GM23338 (cell line): ENCODE data around the gene NLGN4X. TPM values are rescaled to one million over a fixed set of nuclear protein-coding genes. Genes with fewer than 3 reads are reported as not detected.
A peak's percentile ranks its signal among the peaks of the same experiment; 100 is the strongest.

Source experiments
- ATAC-seq: fragments of 200-7000 bp; cut with Tn5 transposase; 3 replicates; pipeline ENCODE4 v1.9.1; 2020
- DNase-seq: peaks from one replicate; pipeline ENCODE4 v3.0.0-alpha.2; 2015; ENCODE audit warnings: low spot score
- H2AFZ ChIP-seq: fragments of 200-600 bp; sonication (generic); 2 replicates; pipeline ENCODE4 v1.8.0; 2016; ENCODE audit warnings: antibody characterized with exemption, mild to moderate bottlenecking, moderate library complexity
- H3F3A ChIP-seq: fragments of 200-600 bp; sonication (generic); replicated peaks from 2 replicates; pipeline ENCODE4 v1.8.0; 2017; ENCODE audit warnings: antibody characterized with exemption, mixed run types, low read depth
- H3K27ac ChIP-seq: fragments of 200-600 bp; sonication (generic); 2 replicates; pipeline ENCODE4 v1.6.1; 2016; ENCODE audit warnings: low read depth
- H3K27me3 ChIP-seq: fragments of 200-600 bp; sonication (generic); 2 replicates; pipeline ENCODE4 v1.8.0; 2016; ENCODE audit warnings: mild to moderate bottlenecking, mixed run types, moderate library complexity; ENCODE audit not compliant: insufficient read depth
- H3K36me3 ChIP-seq: fragments of 200-600 bp; sonication (generic); 2 replicates; pipeline ENCODE4 v1.8.0; 2016; ENCODE audit warnings: mild to moderate bottlenecking; ENCODE audit not compliant: insufficient read depth
- H3K4me1 ChIP-seq: fragments of 200-600 bp; sonication (generic); 2 replicates; pipeline ENCODE4 v1.8.0; 2016; ENCODE audit warnings: mild to moderate bottlenecking, moderate library complexity; ENCODE audit not compliant: insufficient read depth
- H3K4me2 ChIP-seq: fragments of 200-600 bp; sonication (generic); 2 replicates; pipeline ENCODE4 v1.7.1; 2017; ENCODE audit warnings: mixed run types
- H3K4me3 ChIP-seq: fragments of 200-600 bp; sonication (generic); 2 replicates; pipeline ENCODE4 v1.6.1; 2016; ENCODE audit warnings: mixed run types
- H3K79me2 ChIP-seq: fragments of 200-600 bp; sonication (generic); replicated peaks from 2 replicates; pipeline ENCODE4 v1.8.0; 2017; ENCODE audit warnings: mild to moderate bottlenecking; ENCODE audit not compliant: insufficient read depth
- H3K9me2 ChIP-seq: fragments of 200-600 bp; sonication (generic); 2 replicates; pipeline ENCODE4 v1.8.0; 2017; ENCODE audit not compliant: insufficient read depth
- H4K20me1 ChIP-seq: fragments of 200-600 bp; sonication (generic); replicated peaks from 2 replicates; pipeline ENCODE4 v1.8.0; 2017; ENCODE audit warnings: mild to moderate bottlenecking; ENCODE audit not compliant: insufficient read depth
- H3K27ac Mint-ChIP-seq: 2 replicates; pipeline ENCODE4 v1.8.0; 2020; ENCODE audit warnings: inconsistent platforms, mild to moderate bottlenecking, moderate library complexity, mixed read lengths
- H3K27me3 Mint-ChIP-seq: 3 replicates; pipeline ENCODE4 v1.8.0; 2022; ENCODE audit warnings: low read depth, mild to moderate bottlenecking, moderate library complexity, mixed read lengths, inconsistent platforms; ENCODE audit not compliant: insufficient read depth, poor library complexity
- H3K36me3 Mint-ChIP-seq: 3 replicates; pipeline ENCODE4 v1.8.0; 2021; ENCODE audit warnings: low read depth, mild to moderate bottlenecking, inconsistent platforms, moderate library complexity, mixed read lengths
- H3K4me1 Mint-ChIP-seq: 3 replicates; pipeline ENCODE4 v1.8.0; 2020; ENCODE audit warnings: mild to moderate bottlenecking, inconsistent platforms, mixed read lengths
- H3K4me3 Mint-ChIP-seq: 3 replicates; pipeline ENCODE4 v1.8.0; 2021; ENCODE audit warnings: moderate library complexity, mild to moderate bottlenecking, inconsistent platforms, mixed read lengths
- H3K9me3 Mint-ChIP-seq: 3 replicates; pipeline ENCODE4 v1.8.0; 2020; ENCODE audit warnings: moderate library complexity, mild to moderate bottlenecking, inconsistent platforms, mixed read lengths
- CTCF ChIP-seq, 2 experiments: fragments of 200-600 bp in 1 of 2; sonication (generic) in 1 of 2; conservative IDR thresholded peaks; 2 replicates each; pipeline versions ENCODE4 v1.5.1 to v1.6.1; 2016 to 2017; ENCODE audit warnings: antibody characterized with exemption in 2 of 2, low read depth in 2 of 2, mild to moderate bottlenecking in 2 of 2, moderate library complexity in 1 of 2
- ETS1 ChIP-seq: IDR thresholded peaks from 2 replicates; pipeline ENCODE4 v1.6.1; 2016; ENCODE audit warnings: antibody characterized with exemption
- REST ChIP-seq: IDR thresholded peaks from one replicate; pipeline ENCODE4 v1.6.1; 2018; ENCODE audit warnings: antibody characterized with exemption; ENCODE audit not compliant: unreplicated experiment
- ZNF114 ChIP-seq: fragments of 250-450 bp; sonication (Bioruptor Pico); IDR thresholded peaks from 2 replicates; pipeline ENCODE4 v1.5.0; 2020; ENCODE audit warnings: mild to moderate bottlenecking, moderate library complexity
- polyA plus RNA-seq: library from polyadenylated mRNA; unstranded; fragments of >200 nt; fragmentation: Nextera tagmentation; extraction: Ambion mirVana; gene quantifications from 2 replicates; pipeline ENCODE4 v1.2.1, GENCODE V29; 2016
- total RNA-seq: library from RNA; depleted of rRNA; stranded (reverse); fragments of >200 nt; shearing (Covaris generic); gene quantifications from 2 replicates; pipeline ENCODE4 v1.2.3, GENCODE V29; 2014

NLGN4X gene
- total and polyA plus RNA-seq, 2 experiments from 2014 or later: 36.0 to 86.5 TPM

GRCh38 chrX:6129195-6129594, 99.5 kb downstream of the NLGN4X start:
- Mint-ChIP-seq H3K36me3 (peaks cover 2% of the 10 kb centered on the region), H3K27me3 (no peaks in the 10 kb centered on the region), H3K9me3 (no peaks in the 10 kb centered on the region), H3K4me1 (peaks cover 5% of the 10 kb centered on the region; the same call in 1 of the 3 replicates), H3K4me3 (no peak overlapping the region), H3K27ac (no peak overlapping the region)
- H2AFZ ChIP-seq: no peak overlapping the region
- H3K9me2 ChIP-seq: no peaks in the 10 kb centered on the region
- H3K4me3 ChIP-seq: no peak overlapping the region
- no peaks in the 10 kb centered on the region for H3K27me3 ChIP-seq
- no peak overlapping the region for H3K4me2 ChIP-seq
- H3K27ac ChIP-seq: no peak overlapping the region
- H3K36me3 ChIP-seq: 0 out of 2 replicates have a peak, but pooled peaks cover 5% of the 10 kb centered on the region
- peaks cover 7% of the 10 kb centered on the region; the same call in 1 of the 2 replicates for H4K20me1 ChIP-seq
- ATAC-seq: no peak; the same call in 2 of the 3 replicates
- DNase-seq: no peak
- no peaks in the 10 kb centered on the region for H3K4me1 ChIP-seq
- TF ChIP-seq REST: no peak
- peak in 1 of 2 experiments; percentile 14; a peak in 1 of 4 replicates for TF ChIP-seq CTCF (conservative IDR thresholded peaks at IDR 0.05; ENCODE audit: low read depth in 2 of 2)
- H3K79me2 ChIP-seq: peaks cover 97% of the 10 kb centered on the region
- H3F3A ChIP-seq: no peaks in the 10 kb centered on the region

- no peak overlapping the region for H3K27ac ChIP-seq
- no peak for DNase-seq
- peaks cover 13% of the 10 kb centered on the region; the same call in 1 of the 3 replicates for H3K36me3 Mint-ChIP-seq
These were observed 108.3 kb downstream of the NLGN4X start for GRCh38 chrX:6120329-6120728.

More at GRCh38 chrX:6120329-6120728, 108.3 kb downstream of the NLGN4X start:
- peaks cover 10% of the 10 kb centered on the region; the same call in 1 of the 2 replicates for H3K4me1 ChIP-seq
- H3K9me2 ChIP-seq: no peaks in the 10 kb centered on the region
- Mint-ChIP-seq H3K27ac (no peak overlapping the region), H3K9me3 (no peaks in the 10 kb centered on the region), H3K4me3 (no peak overlapping the region), H3K27me3 (peaks cover 5% of the 10 kb centered on the region), H3K4me1 (peaks cover 50% of the 10 kb centered on the region)
- ATAC-seq: no peak
- no peak overlapping the region for H2AFZ ChIP-seq
- no peak overlapping the region for H3K4me2 ChIP-seq
- peaks cover 92% of the 10 kb centered on the region for H3K79me2 ChIP-seq
- TF ChIP-seq ZNF114 (CRISPR knock-in tag) (no peak), ETS1 (no peak), REST (no peak)
- H4K20me1 ChIP-seq: peaks cover 4% of the 10 kb centered on the region; the same call in 1 of the 2 replicates
- no peaks in the 10 kb centered on the region for H3K27me3 ChIP-seq
- no peaks in the 10 kb centered on the region for H3K36me3 ChIP-seq
- no peak overlapping the region for H3K4me3 ChIP-seq
- H3F3A ChIP-seq: no peaks in the 10 kb centered on the region
